D721Med (cell line): ENCODE data around the gene KDM5C.

ENCODE experiments used
- DNase-seq: peaks from one replicate; pipeline ENCODE4 v3.0.0; 2011; ENCODE audit warnings: low spot score; ENCODE audit not compliant: insufficient read length
- FAIRE-seq: peaks from 2 replicates; lab custom pipeline; 2011; peaks lifted over from hg19 to GRCh38; lab: Jason Lieb, UNC
- TF ChIP-seq, protein P1 (sequence below): IDR thresholded peaks from 2 replicates; pipeline ENCODE4 v1.5.1; 2012; ENCODE audit warnings: mild to moderate bottlenecking, control low read depth; ENCODE audit not compliant: insufficient read depth; ENCODE audit errors: missing control alignments

Gene KDM5C

DNA sequence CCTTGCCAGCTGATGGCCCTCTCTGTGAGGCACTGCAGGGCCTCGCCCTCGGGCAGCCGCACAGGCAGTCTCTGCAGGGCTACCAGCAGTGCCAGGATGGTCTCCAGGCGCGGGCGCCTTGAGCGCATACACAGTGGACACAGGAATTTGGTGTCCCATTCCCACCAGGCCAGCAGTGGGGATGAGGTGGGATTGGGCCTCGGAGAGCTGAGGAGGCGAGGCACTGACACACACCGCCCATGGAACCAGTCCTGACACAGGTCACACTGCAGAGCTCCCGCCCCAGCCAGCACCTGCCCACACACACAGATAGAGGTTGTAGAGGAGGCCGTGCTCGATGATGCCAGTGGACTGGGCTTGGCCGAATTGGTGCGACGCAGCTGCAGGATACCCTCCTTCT lies 30.7 kb downstream of the KDM5C start:
- DNase-seq (no peak), FAIRE-seq (no peak)
- TF ChIP-seq, protein P1, sequence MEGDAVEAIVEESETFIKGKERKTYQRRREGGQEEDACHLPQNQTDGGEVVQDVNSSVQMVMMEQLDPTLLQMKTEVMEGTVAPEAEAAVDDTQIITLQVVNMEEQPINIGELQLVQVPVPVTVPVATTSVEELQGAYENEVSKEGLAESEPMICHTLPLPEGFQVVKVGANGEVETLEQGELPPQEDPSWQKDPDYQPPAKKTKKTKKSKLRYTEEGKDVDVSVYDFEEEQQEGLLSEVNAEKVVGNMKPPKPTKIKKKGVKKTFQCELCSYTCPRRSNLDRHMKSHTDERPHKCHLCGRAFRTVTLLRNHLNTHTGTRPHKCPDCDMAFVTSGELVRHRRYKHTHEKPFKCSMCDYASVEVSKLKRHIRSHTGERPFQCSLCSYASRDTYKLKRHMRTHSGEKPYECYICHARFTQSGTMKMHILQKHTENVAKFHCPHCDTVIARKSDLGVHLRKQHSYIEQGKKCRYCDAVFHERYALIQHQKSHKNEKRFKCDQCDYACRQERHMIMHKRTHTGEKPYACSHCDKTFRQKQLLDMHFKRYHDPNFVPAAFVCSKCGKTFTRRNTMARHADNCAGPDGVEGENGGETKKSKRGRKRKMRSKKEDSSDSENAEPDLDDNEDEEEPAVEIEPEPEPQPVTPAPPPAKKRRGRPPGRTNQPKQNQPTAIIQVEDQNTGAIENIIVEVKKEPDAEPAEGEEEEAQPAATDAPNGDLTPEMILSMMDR: no peak

DNA sequence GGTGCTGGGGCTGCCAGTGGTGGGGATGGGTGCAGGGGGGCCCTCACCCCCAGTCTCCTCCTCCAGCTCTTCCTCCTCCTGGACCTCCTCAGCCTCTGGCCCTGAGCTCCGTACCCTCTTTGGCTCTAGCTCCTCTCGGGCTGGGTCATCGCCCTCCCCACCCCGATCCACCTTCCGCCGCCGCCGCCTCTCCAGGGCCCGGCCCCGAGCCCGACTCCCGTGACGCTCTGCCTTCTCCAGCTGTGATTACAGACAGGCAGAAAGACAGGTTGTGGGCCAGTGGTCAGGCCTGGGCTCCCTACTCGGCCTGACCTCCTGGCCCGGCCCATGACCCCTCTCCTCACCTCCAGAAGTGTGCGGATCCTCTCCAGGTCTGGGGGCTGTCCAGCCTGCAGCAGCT lies 31.9 kb downstream of the KDM5C start:
- FAIRE-seq (no peak), DNase-seq (no peak)
- TF ChIP-seq, protein P1: no peak

DNA sequence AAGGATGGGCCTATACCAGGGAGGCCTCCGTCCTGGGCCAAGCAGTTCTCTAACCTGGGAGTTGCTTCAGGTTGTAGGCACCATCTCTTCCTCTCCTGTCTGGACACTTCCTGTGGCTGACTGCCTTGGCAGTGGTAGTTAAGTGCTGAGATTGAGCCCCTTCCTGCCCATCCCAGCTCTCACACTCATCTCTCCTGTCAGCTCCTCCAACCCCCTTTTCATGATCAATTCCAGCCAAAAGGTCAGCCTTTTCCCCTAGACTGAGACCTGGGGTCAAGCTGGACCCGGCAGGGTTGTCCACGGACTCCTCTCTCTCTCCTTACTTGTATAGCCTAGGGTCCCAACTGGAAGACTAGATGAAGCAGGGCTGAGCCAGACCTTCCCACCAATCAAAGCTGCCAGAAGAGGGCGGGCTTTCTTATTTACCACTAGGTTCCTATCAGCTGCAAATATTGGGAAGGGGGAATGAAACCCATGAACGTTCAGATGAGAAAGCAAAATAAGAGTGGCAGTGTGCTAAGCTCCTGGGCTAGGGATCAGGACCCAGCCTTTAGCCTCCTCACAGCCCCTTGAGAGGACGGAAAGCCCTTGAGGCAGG lies 34.5 kb downstream of the KDM5C start:
- DNase-seq: no peak
- no peak for FAIRE-seq

DNA sequence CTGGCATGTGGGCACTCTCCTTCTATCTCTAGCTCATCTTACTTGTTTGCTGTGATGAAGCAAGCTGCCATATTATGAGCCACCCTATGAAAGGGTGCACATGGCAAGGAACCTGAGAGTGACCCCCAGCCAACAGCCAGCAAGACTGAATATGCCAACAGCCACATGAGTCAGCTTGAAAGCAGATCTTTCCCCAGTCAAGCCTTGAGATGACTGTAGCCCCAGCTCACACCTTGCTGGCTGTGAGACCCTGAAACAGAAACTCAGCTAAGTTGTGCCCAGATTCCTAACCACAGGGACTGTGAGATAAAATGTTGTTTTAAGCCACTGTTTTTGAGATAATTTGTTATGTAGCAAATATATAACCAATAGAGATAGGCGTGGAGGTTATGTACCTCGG lies 36.2 kb downstream of the KDM5C start:
- DNase-seq (no peak), FAIRE-seq (no peak)
- TF ChIP-seq, protein P1: no peak

More for the DNA sequence above, 34.5 kb downstream of the KDM5C start:
- TF ChIP-seq, protein P1: no peak

DNA sequence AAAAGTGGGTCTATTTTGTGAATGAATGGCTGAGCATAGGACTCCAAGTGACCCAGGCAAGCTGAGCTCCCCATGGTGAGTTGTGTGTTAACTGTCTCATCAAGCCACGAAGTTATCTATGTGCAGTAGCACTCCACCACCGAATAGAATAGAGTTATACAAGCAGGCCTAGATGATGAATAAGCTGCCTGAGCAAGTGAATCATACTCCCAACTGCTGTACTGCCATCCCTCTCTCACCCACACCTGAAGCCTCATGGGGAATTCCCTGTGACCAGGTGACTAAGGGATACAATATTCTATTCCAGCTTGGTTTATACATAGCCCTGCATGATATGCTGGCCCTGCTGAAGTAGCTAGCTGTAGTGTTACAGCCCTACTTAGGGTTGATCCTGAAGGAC lies 38.7 kb downstream of the KDM5C start:
- TF ChIP-seq, protein P1: no peak
- no peak for DNase-seq

DNA sequence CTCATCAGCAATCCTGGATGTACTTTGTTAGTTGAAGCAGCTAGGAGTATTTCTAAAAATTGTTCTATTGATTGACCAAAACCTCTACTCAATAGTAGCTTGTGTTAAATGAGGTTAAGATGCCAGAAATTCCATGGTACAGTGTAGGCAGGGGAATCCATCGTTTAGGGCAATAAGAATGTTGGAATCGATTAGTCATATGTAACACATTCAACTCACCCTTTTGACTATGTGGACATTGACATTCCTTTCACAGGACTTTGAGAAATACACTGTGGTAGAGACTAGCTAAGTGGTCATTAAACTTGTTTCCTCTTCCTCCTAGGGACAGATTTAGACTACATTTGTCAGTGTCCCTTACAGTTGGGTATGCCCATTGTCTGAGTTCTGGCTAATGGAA lies 40.2 kb downstream of the KDM5C start:
- FAIRE-seq (no peak), DNase-seq (no peak)
- TF ChIP-seq, protein P1: no peak

More for the DNA sequence above, 38.7 kb downstream of the KDM5C start:
- no peak for FAIRE-seq

DNA sequence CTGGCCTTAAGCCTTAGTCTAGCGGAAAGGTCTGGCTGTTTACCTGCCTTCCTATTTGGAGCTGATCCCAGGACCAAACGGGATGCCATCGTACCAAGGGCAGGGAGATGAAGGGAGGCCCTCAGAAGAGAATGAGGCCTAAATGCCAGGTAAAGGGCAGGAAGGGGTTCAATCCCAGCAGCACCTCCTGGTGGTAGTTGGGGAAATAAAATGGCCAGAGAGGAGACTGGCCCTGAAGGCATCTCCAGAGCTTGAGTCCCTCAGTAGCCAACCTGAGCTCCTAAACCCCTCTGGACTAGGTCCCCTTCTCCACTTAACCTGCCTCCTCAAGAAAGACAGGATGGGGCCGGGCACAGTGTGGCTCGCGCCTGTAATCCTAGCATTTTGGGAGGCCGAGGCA lies 53.7 kb downstream of the KDM5C start:
- no peak for FAIRE-seq
- TF ChIP-seq, protein P1: no peak

More for the DNA sequence above, 53.7 kb downstream of the KDM5C start:
- no peak for DNase-seq
